HG03575 (cell line): ENCODE data around the gene IQCE.
"Not testable (repeated sequence)": the region's sequence is repeated elsewhere in the genome, so short reads cannot be mapped to it uniquely, and the experiment has no call there.

ENCODE experiments used
- ATAC-seq: cut with Tn5 transposase; IDR thresholded peaks from one replicate; pipeline ENCODE4 v1.9.1; 2021; ENCODE audit not compliant: unreplicated experiment, insufficient number of reproducible peaks, low FRiP score; ENCODE audit errors: extremely low read depth

IQCE gene

DNA sequence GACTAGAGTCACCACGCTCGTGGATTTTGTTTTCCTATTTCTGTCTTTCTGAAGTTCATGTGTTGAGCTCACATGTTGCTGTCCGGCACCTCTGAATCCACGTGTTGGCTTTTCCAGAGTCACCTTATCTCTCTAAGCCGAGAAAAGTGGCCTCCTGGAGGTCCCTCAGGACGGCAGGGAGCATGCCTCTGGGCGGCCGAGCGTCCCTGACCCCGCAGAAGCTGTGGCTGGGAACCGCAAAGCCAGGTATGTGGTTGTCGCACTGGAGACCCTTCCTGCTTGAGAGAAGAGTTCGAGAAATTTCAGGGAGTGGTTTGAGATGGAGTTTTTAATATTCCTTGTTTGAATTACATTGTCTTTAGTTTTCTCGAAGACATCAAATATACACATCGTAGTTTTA is 12.6 kb downstream of the IQCE start:
- no peak for ATAC-seq

DNA sequence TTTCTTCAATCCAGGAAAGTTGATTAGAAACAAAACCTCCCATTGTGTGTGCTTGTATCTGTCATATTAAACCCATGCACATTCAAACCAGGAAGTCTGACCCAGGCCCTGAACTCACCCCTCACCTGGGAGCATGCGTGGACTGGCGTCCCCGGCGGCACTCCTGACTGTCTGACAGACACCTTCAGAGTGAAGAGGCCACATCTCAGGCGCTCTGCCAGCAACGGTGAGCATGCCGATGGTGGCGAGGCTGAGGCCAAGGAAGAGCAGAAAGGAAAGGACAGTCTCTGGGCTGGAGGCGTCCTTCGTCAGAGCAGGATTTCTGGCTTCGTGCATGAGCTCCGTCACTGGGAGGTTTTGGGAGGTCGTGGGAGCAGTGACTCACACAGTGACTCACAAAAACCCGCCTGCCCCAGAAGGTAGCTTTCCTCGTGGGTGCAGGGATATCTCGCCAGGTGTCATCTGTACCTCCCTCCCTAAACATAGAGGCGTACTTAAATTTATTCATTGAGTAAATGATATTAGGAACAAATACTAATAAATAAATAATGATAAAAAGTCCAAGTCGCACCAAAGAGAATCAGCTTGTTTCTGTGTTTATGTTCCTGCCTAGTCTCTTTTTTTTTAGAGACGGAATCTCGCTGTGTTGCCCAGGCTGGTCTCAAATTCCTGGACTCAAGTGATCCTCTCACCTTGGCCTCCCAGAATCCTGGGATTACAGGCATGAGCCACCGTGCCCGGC is 13.5 kb downstream of the IQCE start:
- no peak for ATAC-seq

DNA sequence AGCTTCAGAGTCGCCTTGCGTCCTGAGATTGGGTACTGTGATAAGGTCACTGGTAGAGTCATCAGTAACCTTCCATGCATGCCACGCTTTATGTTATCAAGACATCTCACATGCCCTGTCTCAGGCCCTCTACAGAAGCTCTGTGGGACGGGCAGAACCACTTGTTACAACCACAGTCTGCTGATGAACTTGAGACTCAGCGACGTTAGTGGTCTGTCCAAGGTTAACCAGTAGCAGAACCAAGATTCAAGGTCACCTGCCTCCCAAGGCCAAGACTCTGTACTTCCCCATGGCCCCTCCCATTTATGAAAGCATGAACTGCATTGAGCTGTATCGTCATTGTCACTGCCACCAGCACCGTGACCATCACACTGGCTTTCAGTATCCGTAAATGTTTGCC is 15.0 kb downstream of the IQCE start:
- no peak for ATAC-seq

DNA sequence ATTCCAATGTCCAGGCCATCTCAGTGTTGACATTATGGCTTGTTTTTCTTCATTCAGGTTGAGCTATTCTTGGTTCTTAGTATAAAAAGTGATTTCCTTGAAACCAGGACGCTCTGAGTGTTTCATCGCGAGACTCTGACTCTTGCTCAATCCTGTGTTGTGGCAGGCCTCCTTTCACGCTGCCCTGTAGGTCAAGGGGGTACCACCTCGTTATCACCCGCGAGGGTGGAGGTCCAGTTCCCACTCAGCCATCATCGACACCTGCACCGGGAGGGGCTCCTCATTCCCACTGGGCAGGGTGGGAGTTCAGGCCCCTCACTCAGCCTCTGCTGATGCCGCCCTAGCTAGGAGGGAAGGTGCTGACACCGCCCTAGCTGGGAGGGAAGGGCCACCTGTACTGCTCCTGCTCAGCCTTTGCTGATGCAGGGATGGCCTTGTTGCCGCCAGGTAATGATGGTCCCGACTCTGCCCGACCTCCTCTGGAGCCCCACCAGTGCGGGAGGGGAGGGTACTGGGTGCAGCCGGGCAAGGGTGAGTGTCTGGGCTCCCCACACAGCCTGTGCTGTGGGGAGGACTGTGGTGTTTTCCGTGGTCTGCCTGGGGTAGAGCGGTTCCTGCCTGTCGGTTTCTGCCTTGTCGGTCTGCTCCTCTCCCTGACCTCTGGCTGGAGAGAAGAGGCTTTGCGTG is 16.4 kb downstream of the IQCE start:
- ATAC-seq, result no peak

DNA sequence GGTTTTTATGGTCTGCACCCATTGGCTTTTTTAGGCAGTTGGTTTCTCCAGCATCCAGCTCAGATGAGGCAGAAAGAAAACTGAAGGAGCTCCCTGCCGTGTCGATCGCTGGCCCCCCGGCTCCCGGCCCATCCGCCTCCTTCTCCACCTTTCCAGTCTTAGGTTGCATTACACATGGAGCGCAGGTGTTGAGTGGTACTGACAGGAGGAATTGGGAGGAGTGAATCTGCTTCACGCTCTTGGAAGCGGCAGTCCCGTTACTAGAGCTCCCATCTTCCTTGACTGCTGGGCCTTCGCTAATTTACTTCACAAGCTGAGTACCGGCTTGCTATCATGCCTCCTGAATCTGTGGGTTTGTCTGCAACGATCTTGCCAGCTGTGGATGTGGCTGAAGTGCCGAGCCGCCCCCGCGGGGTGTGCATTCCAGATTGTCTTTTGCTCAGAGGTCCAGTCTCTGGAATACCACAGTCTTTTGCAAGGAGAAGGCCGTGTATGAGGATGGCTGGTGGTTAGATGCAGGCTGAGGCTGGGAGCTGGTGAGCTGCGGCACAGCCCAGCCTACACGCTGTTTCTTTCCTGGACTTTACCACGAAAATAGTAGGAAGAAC is 17.1 kb downstream of the IQCE start:
- ATAC-seq, result no peak

DNA sequence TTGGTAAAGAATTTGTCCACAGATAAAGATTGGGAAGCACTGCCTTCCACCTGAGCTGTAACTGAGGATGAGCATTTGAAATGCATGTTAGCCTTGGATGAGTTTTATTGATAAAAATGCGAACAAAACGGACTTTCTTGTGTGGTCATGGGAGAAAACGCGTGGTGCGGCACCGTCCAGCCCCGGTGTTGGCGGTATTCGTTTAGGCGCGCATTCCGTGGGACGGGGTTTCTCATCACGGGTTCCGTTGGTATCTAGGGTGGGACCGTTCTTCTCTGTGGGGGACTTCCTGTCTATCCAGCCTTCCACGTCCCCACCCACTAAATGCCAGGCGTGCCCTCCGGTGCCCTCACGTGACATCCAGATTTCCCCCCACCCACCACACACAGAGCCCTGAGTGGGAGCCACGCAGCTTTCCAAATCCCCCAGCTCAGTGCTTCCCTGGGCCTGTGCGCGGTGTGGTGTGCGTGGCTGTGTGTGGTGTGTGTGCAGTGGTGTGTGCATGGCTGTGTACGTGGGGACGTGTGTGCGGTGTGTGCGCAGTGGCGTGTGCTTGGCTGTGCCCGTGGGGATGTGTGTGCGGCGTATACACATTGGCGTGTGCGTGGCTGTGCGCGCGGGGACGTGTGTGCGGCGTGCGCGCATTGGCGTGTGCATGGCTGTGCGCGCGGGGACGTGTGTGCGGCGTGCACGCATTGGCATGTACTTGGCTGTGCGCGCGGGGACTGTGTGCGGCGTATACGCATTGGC is 18.1 kb downstream of the IQCE start:
- no peak for ATAC-seq

DNA sequence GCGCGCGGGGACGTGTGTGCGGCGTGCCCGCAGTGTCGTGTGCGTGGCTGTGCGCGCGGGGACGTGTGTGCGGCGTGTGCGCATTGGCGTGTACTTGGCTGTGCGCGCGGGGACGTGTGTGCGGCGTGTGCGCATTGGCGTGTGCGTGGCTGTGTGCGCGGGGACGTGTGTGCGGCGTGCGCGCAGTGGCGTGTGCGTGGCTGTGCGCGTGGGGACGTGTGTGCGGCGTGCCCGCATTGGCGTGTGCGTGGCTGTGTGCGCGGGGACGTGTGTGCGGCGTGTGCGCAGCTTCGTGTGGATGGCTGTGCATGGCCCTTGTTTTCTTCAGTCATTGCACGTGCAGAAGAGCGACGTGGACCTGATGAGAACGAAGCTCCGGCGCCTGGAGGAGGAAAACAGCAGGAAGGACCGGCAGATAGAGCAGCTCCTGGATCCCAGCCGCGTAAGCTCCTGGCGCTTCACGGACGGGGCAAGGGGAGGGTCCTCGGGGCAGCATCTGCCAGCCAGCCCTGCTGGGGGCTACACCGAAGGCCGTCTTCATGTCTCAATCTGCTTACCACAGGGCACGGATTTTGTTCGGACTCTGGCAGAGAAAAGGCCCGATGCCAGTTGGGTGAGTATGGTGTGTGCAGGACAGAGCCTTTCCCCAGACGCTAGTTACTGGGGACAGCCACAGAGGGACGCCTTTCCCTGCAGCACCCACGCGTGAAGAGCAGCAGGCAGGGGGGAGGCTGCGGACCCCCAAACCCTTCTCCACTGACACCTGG is 19.3 kb downstream of the IQCE start:
- ATAC-seq, result no peak

DNA sequence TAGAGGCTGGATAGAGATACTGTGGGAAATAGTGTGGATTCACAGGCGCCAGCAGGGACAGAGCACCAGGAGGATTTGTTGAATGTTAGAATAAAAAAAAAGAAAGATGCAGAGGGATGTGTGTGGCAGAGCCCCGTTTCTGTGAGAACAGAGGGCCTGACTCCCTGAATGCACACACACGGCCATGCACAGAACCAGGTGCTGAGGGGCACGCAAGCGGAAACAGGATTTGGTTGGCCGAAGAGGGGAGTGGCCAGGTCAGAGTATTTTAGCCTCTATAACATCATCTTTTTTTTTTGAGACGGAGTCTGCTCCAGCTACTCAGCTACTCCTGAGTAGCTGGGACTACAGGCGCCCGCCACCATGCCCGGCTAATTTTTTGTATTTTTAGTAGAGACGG is 21.9 kb downstream of the IQCE start:
- no peak for ATAC-seq

DNA sequence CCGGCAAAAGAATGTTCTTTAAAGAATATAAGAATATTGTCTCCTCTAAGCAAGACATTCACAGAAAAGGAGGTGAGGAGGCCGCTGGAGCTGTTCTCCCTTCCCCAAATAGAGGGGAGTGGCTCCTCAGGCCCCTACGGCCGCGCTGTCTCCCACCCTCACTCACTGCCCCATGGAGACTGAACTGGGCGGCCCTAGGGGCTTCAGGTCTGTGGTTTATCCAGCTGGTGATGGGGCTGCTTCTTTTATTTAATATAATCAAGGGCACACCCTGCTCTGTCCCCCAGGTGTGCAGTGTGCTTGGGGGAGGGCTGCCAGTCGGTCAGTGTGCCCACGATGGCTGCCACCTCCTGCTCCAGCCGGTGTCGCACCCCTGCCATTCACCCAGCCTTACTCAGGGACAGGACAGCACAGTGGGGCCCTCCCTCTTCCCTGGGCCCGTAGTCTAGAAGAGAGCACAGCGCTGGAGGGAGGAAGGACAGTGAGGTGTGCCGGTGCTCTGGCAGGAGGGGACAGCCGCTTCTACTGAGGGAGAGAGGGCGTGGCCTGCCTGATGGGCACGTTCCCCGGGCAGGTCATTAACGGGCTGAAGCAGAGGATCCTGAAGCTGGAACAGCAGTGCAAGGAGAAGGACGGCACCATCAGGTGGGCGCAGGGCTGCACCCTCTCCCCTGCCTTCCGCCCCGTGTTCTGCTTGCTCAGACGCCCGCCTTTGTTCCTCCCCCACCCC is 23.4 kb downstream of the IQCE start:
- ATAC-seq, result no peak

DNA sequence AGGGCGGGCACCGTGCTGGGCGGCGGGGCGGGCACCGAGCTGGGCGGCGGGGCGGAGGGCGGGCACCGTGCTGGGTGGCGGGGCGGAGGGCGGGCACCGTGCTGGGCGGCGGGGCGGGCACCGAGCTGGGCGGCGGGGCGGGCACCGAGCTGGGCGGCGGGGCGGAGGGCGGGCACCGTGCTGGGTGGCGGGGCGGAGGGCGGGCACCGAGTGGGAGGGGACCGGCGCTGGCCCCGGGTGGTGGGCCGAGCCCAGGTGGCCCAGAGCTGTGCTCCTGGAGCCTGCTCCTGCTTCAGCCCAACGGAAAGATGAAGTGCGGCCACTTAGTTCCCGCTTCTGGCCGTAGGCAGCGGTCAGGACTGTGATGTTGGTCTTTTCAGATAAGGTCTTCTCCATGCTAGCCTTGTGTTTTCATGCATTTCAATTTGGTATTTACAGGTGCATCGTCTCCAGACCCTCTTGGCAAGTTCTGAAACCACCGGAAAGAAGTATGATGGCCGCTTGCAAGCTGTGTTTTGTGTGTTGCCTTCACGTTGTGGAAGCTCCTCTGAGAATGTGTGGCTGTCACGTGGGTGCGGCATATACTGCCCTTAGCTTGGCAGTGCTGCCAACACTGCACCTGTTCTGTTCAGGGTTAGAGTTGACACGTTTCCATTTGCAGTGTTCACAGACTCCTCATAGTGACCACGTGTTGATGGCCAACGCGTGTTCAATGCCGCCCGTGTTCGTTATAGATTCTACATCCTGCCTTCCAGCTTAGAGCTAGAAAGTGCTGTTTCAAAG is 25.2 kb downstream of the IQCE start:
- ATAC-seq, result no peak

DNA sequence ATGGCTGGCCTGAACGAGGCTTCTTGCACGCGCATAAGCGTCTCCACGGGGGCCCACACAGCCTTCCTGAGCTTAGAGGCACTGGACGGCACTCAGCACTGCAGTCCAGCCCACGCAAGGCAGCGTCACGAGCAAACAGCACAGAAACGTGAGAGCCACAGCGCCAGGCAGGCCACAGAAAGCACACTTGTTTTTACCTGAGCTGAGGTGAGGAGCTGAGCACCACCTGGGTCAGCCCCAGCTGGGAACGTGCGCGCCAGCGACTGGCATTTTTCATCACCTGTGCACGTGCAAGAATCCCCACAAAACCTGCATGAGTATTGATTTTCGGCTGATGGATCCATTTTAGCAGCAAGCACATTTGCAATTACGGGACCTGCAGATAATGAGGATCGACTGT is 26.7 kb downstream of the IQCE start:
- ATAC-seq, result no peak

DNA sequence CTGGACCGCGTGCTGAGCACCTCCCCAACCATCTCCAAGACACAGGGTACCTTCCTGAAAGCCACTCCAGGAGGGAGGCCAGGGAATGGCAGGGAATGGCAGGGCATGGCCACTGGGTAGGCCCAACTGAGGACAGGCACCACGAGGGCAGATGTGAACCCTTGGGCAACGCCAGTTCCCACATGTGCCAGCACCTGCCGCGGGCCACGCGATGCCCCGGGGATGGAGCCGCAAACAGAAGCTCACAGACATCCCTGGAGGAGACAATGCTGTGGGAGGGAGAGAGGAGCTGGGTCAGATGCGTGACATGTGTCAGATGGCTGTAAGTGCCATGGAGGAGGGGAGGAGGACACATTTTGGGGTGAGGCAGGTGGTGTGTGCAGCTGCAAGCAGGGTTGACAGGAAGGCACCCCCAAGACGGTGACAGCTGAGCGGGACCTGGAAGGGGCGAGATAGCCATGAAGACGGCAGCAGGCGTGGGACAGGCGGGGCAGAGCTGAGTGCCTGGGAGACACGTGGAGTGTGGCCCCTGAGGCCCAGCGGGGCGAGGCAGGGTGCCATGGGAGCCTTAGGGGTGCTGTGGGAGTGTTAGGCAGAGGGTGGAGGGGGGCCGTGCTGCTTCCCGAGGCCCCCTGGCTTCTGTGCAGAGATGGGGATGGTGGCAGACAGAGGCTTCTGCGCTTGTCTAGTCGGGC is 27.7 kb downstream of the IQCE start:
- no peak for ATAC-seq

DNA sequence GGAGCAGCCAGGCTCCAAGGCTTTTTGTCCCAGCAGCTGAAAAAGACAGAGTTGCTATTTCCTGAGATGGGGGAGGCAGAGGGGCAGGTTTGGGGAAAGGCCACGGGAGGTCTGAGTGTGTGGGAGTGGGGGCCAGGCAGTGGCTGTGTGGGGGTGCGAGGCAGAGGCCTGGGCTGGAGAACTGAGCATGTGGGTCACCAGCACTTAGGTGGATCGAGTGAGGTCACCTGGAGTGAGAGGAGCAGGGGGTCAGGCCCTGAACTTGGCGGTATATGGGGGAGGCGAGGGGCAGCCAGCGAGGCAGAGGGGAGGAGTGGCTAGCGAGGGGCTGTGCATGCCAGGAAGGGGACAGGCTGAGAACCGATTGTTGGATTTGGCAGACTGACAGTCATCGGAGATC is 28.4 kb downstream of the IQCE start:
- no peak for ATAC-seq

DNA sequence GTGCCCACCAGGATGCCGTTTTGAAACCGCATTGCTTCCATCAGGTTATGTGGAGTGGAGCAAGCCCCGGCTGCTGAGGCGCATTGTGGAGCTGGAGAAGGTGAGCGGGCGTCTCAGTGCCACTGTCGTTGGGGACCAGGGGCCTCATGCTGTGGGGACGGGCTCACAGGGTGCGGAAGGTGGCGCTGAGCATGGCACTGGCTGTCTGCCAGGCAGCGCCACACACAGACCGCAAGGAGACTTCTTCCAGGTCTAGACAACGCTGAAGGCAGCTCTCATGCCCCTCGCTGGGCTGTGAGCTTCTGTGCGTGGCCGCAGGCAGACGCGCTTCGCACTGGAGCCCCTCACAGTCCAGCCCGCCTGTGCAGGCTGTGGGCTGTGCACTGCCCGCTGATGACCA is 29.0 kb downstream of the IQCE start:
- ATAC-seq, result no peak

DNA sequence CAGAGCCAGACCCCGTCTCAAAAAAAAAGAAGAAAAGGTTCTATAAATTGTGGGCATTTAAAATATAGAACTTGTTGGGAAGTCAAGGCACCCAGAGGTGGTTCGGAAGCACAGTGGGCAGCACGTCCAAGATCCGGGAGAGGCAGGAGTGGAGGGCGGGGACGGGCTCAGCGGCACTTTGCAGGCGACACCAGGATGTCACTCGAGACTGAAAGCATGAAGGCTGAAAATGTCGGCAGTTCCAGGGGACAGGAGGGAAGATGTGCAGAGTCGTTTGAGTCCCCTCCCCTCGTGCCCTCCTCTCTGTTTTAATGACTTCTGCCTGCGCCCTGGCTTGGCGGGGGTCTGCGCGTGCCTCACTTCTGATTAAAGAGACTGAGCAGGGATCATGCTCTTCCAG is 30.6 kb downstream of the IQCE start:
- ATAC-seq, result no peak

DNA sequence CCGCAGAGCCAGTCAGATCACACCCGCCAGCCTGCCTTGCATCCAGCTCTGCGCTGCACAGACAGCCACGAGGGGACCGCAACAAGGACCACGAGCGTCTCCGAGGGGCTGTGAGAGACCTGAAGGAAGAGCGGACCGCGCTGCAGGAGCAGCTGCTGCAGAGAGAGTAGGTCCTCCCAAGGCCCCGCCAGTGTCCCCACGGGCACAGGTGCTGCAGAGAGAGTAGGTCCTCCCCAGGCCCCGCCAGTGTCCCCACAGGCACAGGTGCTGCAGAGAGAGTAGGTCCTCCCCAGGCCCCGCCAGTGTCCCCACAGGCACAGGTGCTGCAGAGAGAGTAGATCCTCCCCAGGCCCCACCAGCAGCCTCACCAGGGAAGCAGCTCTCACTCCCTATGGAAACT is 31.2 kb downstream of the IQCE start:
- not testable (repeated sequence) for ATAC-seq

DNA sequence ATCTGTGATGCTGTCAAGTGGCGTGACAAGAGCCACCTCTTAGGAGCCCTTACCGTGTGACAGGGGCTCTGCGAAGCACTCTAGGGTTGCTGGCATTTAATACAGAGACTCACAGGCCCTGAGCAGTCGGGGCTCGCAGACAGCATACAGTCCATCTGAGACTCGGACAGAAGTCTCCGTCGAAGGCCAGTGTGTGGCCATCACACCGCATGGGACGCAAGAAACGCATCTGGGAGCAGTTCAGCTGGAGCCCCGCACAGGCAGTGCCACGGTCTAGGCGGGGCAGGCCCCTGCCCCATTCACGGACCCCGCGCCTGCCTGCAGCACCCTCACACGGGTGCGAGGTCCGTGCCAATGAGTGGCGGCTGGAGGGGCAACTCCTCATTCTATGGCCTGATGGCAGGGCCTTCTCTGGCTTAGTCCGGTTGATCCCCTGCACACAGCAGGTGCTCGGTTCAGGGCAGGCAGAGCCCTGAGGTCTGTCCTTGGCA is 33.6 kb downstream of the IQCE start:
- ATAC-seq, result no peak
